Hepatocyte (in vitro differentiated cells): Measurements from ENCODE around the gene AMFR. TPM values are rescaled to one million over a fixed set of nuclear protein-coding genes. Genes with fewer than 3 reads are reported as not detected.

ENCODE experiments used
- DNase-seq: peaks from one replicate; pipeline ENCODE4 v3.0.0-alpha.2; 2016; ENCODE audit warnings: low spot score
- H2AFZ ChIP-seq: fragments of 200-600 bp; sonication (generic); 2 replicates; pipeline ENCODE4 v1.6.0; 2016; ENCODE audit warnings: antibody characterized with exemption, mild to moderate bottlenecking
- H3K27ac ChIP-seq: fragments of 200-600 bp; sonication (generic); 2 replicates; pipeline ENCODE4 v1.5.1; 2016; ENCODE audit warnings: mild to moderate bottlenecking
- H3K27me3 ChIP-seq: fragments of 200-600 bp; sonication (generic); 2 replicates; pipeline ENCODE4 v1.6.1; 2016
- H3K36me3 ChIP-seq: fragments of 200-600 bp; sonication (generic); replicated peaks from 2 replicates; pipeline ENCODE4 v1.5.1; 2016; ENCODE audit warnings: low read depth; ENCODE audit not compliant: insufficient read depth
- H3K4me1 ChIP-seq: fragments of 200-600 bp; sonication (generic); 2 replicates; pipeline ENCODE4 v1.5.1; 2016; ENCODE audit warnings: mild to moderate bottlenecking, moderate library complexity; ENCODE audit not compliant: insufficient read depth
- H3K4me2 ChIP-seq: fragments of 200-600 bp; sonication (generic); 2 replicates; pipeline ENCODE4 v1.6.0; 2016
- H3K4me3 ChIP-seq: fragments of 200-600 bp; sonication (generic); 2 replicates; pipeline ENCODE4 v1.5.1; 2016; ENCODE audit warnings: mild to moderate bottlenecking
- H3K79me2 ChIP-seq: fragments of 200-600 bp; sonication (generic); 2 replicates; pipeline ENCODE4 v1.6.0; 2017; ENCODE audit warnings: mild to moderate bottlenecking
- H3K9me2 ChIP-seq: fragments of 200-600 bp; sonication (generic); replicated peaks from 2 replicates; pipeline ENCODE4 v1.6.0; 2017; ENCODE audit warnings: mild to moderate bottlenecking; ENCODE audit not compliant: insufficient read depth
- H3K9me3 ChIP-seq: fragments of 200-600 bp; sonication (generic); 2 replicates; pipeline ENCODE4 v1.5.1; 2016; ENCODE audit warnings: low read depth, mild to moderate bottlenecking
- H4K20me1 ChIP-seq: fragments of 200-600 bp; sonication (generic); 2 replicates; pipeline ENCODE4 v1.6.0; 2016; ENCODE audit warnings: mild to moderate bottlenecking; ENCODE audit not compliant: insufficient read depth, poor library complexity, severe bottlenecking
- CTCF ChIP-seq: fragments of 200-600 bp; sonication (generic); IDR thresholded peaks from 2 replicates; pipeline ENCODE4 v1.5.1; 2016; ENCODE audit warnings: antibody characterized with exemption, mild to moderate bottlenecking; ENCODE audit not compliant: poor library complexity
- EZH2 ChIP-seq: fragments of 200-600 bp; sonication (generic); IDR thresholded peaks from 2 replicates; pipeline ENCODE4 v1.6.1; 2016; ENCODE audit warnings: antibody characterized with exemption, mild to moderate bottlenecking, borderline replicate concordance
- EZH2phosphoT487 ChIP-seq: fragments of 200-600 bp; sonication (generic); IDR thresholded peaks from one replicate; pipeline ENCODE4 v1.6.1; 2018; ENCODE audit warnings: antibody characterized with exemption, mild to moderate bottlenecking, low read depth, moderate library complexity; ENCODE audit not compliant: unreplicated experiment, severe bottlenecking
- WGBS: methylation state at CpG from one replicate; pipeline ENCODE4 v1.1.6; 2016; ENCODE audit warnings: low lambda C conversion rate; ENCODE audit errors: missing lambda C conversion rate; 5-methylcytosine and 5-hydroxymethylcytosine counted together
- polyA plus RNA-seq: library from polyadenylated mRNA; unstranded; fragments of >200 nt; fragmentation: Nextera tagmentation; extraction: Ambion mirVana; gene quantifications from 2 replicates; pipeline ENCODE4 v1.2.1, GENCODE V29; 2016
- total RNA-seq: library from RNA; depleted of rRNA; stranded (reverse); fragments of >200 nt; gene quantifications from 2 replicates; pipeline ENCODE4 v1.2.3, GENCODE V29; 2014

AMFR gene
- total and polyA plus RNA-seq, 2 experiments from 2014 or later = 67.2 to 135 TPM

- TF ChIP-seq CTCF = no peak
- no peak for TF ChIP-seq EZH2
- 87% methylated on average over 11 of the region's 11 CpGs for WGBS
- H3K4me1 ChIP-seq = no peaks in the 10 kb centered on the region
- H3K9me3 ChIP-seq = no peaks in the 10 kb centered on the region
- no peak overlapping the region for H2AFZ ChIP-seq
- H3K27ac ChIP-seq = no peak overlapping the region
- H3K79me2 ChIP-seq = no peaks in the 10 kb centered on the region
- H3K9me2 ChIP-seq = no peaks in the 10 kb centered on the region
- no peak overlapping the region for H3K4me2 ChIP-seq
- no peak overlapping the region for H3K4me3 ChIP-seq
- no peaks in the 10 kb centered on the region for H3K27me3 ChIP-seq
- no peaks in the 10 kb centered on the region for H4K20me1 ChIP-seq
- no peaks in the 10 kb centered on the region for H3K36me3 ChIP-seq
- no peak for DNase-seq
Measured at GRCh38 chr16:56337858-56338325, 87.5 kb downstream of the AMFR start.

DNA sequence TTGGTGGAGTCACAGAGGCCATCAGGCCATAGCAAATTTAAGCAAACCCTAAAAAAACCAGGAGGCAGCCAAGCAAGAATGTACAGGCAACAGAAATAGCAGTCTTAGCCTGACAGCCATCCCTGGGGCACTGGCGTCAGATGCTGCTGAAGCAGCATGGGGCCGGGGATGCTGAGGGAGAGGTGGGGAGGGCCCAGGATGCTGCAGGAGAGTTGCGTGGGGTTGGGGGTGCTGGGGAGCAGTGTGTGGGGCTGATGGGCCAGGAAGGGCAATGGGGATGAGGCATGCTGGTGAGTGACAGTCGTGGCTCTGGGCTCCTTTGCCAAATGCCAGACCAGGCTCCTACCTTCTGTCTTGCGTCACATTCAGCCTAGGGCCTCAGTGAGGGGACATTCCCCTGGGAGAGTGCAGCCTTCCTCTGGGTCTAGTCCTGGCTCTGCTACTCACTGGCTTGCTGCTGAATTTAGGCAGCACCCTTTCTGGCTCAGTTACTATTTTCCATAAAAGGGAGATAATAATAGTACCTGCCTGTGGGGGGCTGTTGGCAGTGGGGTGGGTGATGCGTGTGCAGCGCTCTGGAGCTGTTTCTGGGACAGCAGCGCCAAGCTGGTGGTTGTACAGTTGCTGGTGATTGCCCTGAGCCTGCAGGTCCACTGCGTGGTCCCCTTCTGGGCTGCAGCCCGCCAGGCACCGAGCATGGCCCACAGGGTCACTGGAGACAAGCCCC lies 88.1 kb downstream of the AMFR start:
- no peak overlapping the region for H3K27ac ChIP-seq
- H3K4me3 ChIP-seq = no peak overlapping the region
- no peak for TF ChIP-seq CTCF
- no peak for TF ChIP-seq EZH2phosphoT487
- TF ChIP-seq EZH2 = no peak
- no peak for DNase-seq
- no peaks in the 10 kb centered on the region for H3K36me3 ChIP-seq
- no peaks in the 10 kb centered on the region for H3K79me2 ChIP-seq
- H3K4me2 ChIP-seq = no peak overlapping the region
- no peaks in the 10 kb centered on the region for H3K9me3 ChIP-seq
- H3K4me1 ChIP-seq = no peaks in the 10 kb centered on the region
- no peak overlapping the region for H2AFZ ChIP-seq
- H4K20me1 ChIP-seq = no peaks in the 10 kb centered on the region
- H3K27me3 ChIP-seq = no peaks in the 10 kb centered on the region
- H3K9me2 ChIP-seq = no peaks in the 10 kb centered on the region
- WGBS = 95% methylated on average over 8 of the region's 11 CpGs

GRCh38 chr16:56336711-56337110 lies 88.6 kb downstream of the AMFR start:
- no peak for DNase-seq
- 92% methylated on average over 21 of the region's 21 CpGs for WGBS
- H3K9me3 ChIP-seq = no peaks in the 10 kb centered on the region
- H2AFZ ChIP-seq = no peak overlapping the region
- no peak overlapping the region for H3K4me3 ChIP-seq
- H3K36me3 ChIP-seq = no peaks in the 10 kb centered on the region
- H3K9me2 ChIP-seq = no peaks in the 10 kb centered on the region
- no peaks in the 10 kb centered on the region for H4K20me1 ChIP-seq
- no peaks in the 10 kb centered on the region for H3K79me2 ChIP-seq
- no peaks in the 10 kb centered on the region for H3K27me3 ChIP-seq
- no peak overlapping the region for H3K27ac ChIP-seq
- TF ChIP-seq EZH2phosphoT487 = no peak
- TF ChIP-seq EZH2 = no peak
- TF ChIP-seq CTCF = no peak
- no peaks in the 10 kb centered on the region for H3K4me1 ChIP-seq
- no peak overlapping the region for H3K4me2 ChIP-seq
